GM18519 (cell line): ENCODE results near the gene TNFRSF11A.

Source experiments
- ATAC-seq: cut with Tn5 transposase; IDR thresholded peaks from one replicate; pipeline ENCODE4 v1.9.1; 2021; ENCODE audit warnings: mild to moderate bottlenecking, moderate library complexity; ENCODE audit not compliant: unreplicated experiment, low FRiP score

The TNFRSF11A gene

GRCh38 chr18:62324917-62325805 lies at the start of gene TNFRSF11A:
TSS of gene TNFRSF11A (plus strand) at chr18:62325310. CDS start at chr18:62325353, 43 bp downstream.
- peak; percentile 43 for ATAC-seq

- no peak for ATAC-seq
These were observed 48.1 kb upstream of the TNFRSF11A start for GRCh38 chr18:62277045-62277444.

- ATAC-seq = no peak
These were observed 45.5 kb upstream of the TNFRSF11A start for GRCh38 chr18:62279561-62279960.

GRCh38 chr18:62280058-62280457 lies 45.1 kb upstream of the TNFRSF11A start:
- ATAC-seq = no peak

- ATAC-seq = no peak
These were observed 44.3 kb upstream of the TNFRSF11A start for GRCh38 chr18:62280786-62281185.

- no peak for ATAC-seq
These were observed 43.4 kb upstream of the TNFRSF11A start for GRCh38 chr18:62281684-62282083.

- ATAC-seq = no peak
These were observed 42.9 kb upstream of the TNFRSF11A start for GRCh38 chr18:62282188-62282629.

GRCh38 chr18:62284637-62285036 lies 40.5 kb upstream of the TNFRSF11A start:
- no peak for ATAC-seq

- no peak for ATAC-seq
These were observed 39.8 kb upstream of the TNFRSF11A start for GRCh38 chr18:62285281-62285680.

- peak; percentile 24 for ATAC-seq
These were observed 37.1 kb upstream of the TNFRSF11A start for GRCh38 chr18:62287781-62288664.

GRCh38 chr18:62288665-62289008 lies 36.5 kb upstream of the TNFRSF11A start:
- peak; percentile 38 for ATAC-seq

GRCh38 chr18:62289047-62289446 lies 36.1 kb upstream of the TNFRSF11A start:
- ATAC-seq = peak; percentile 46

- ATAC-seq = no peak
These were observed 31.0 kb upstream of the TNFRSF11A start for GRCh38 chr18:62294073-62294472.

- no peak for ATAC-seq
These were observed 24.6 kb upstream of the TNFRSF11A start for GRCh38 chr18:62300359-62300963.

GRCh38 chr18:62301322-62301721 lies 23.8 kb upstream of the TNFRSF11A start:
- ATAC-seq = no peak

GRCh38 chr18:62312851-62313250 lies 12.3 kb upstream of the TNFRSF11A start:
- ATAC-seq = peak; percentile 53

GRCh38 chr18:62318228-62319180 lies 6.6 kb upstream of the TNFRSF11A start:
- ATAC-seq = no peak

- no peak for ATAC-seq
These were observed 3.9 kb upstream of the TNFRSF11A start for GRCh38 chr18:62321201-62321600.

GRCh38 chr18:62323483-62324180 lies 1.5 kb upstream of the TNFRSF11A start:
- ATAC-seq = no peak
